ENCODE results near the gene SMIM36. TPM values are rescaled to one million over a fixed set of nuclear protein-coding genes. Genes with fewer than 3 reads are reported as not detected.
A peak's percentile ranks its signal among the peaks of the same experiment; 100 is the strongest.

Gene SMIM36
- total RNA-seq, 2 experiments from 2014 or later = not detected

GRCh38 chr17:55418369-55419268 lies 92.6 kb downstream of the SMIM36 start:
- H3K27me3 Mint-ChIP-seq = peaks cover 12% of the 10 kb centered on the region
- peaks cover 54% of the 10 kb centered on the region for H3K36me3 Mint-ChIP-seq
- H3K4me1 Mint-ChIP-seq = peaks cover 69% of the 10 kb centered on the region
- ATAC-seq (no peak), DNase-seq (no peak)
- H3K9me3 Mint-ChIP-seq (ENCODE audit: low read depth) = no peaks in the 10 kb centered on the region
- peak overlapping the region; percentile 93 for H3K4me3 Mint-ChIP-seq
- CTCF ChIA-PET = interaction anchor here (0.8 to 1.2 kb wide), 2 partner anchors 13 to 97 kb away, joined by 3 to 5 read pairs; no protein-coding TSS in a partner anchor
- H3K27ac Mint-ChIP-seq = peak overlapping the region; percentile 99

- CTCF ChIA-PET = interaction anchor here (1.0 kb wide), 1 partner anchor 61 kb away, joined by 4 read pairs; no protein-coding TSS in a partner anchor
- ATAC-seq (no peak), DNase-seq (no peak)
- Mint-ChIP-seq H3K4me3 (no peak overlapping the region), H3K4me1 (peaks cover 71% of the 10 kb centered on the region), H3K27ac (no peak overlapping the region), H3K36me3 (peaks cover 61% of the 10 kb centered on the region), H3K9me3 (ENCODE audit: low read depth) (no peaks in the 10 kb centered on the region), H3K27me3 (peaks cover 3% of the 10 kb centered on the region)
Measured at GRCh38 chr17:55417411-55418268, 93.6 kb downstream of the SMIM36 start.

DNA sequence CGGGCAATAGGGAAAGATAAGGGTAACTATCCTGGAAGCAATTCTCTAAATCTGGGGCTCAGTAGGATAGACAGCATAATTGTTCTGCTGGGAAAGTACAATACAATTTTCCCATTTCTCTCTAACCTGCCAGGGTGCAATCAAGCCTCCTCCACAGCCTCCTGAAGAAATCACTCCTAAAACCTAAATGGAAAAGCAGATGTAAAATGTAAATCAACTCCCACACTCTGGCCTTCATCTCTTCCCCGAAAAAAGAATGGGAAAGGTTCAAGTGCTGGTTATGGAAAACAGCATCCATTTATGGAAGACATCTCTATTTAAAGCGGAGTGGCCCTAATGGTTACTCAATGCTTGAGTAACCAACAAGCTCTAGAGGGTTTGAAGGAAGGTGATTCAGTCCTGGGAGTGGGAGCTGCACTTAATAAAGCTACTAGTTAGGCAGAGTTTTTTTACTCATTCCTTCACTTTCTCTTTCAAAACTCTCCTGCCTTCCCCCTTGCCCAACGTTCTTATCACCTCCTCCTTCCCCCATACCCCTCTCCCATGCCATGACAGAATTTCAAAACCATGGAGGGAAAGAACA lies 94.7 kb downstream of the SMIM36 start:
- peaks cover 69% of the 10 kb centered on the region for H3K36me3 Mint-ChIP-seq
- H3K27me3 Mint-ChIP-seq = no peaks in the 10 kb centered on the region
- ATAC-seq (no peak), DNase-seq (no peak)
- H3K27ac Mint-ChIP-seq = peak overlapping the region; percentile 16
- no peak overlapping the region for H3K4me3 Mint-ChIP-seq
- no peaks in the 10 kb centered on the region for H3K9me3 Mint-ChIP-seq (ENCODE audit: low read depth)
- CTCF ChIA-PET = interaction anchor here (1.0 kb wide), 1 partner anchor 60 kb away, joined by 4 read pairs; no protein-coding TSS in a partner anchor
- H3K4me1 Mint-ChIP-seq = peaks cover 69% of the 10 kb centered on the region

- Mint-ChIP-seq H3K36me3 (peaks cover 74% of the 10 kb centered on the region), H3K4me3 (no peak overlapping the region), H3K9me3 (ENCODE audit: low read depth) (no peaks in the 10 kb centered on the region), H3K27ac (no peak overlapping the region), H3K4me1 (peaks cover 69% of the 10 kb centered on the region), H3K27me3 (no peaks in the 10 kb centered on the region)
- CTCF ChIA-PET = no interaction called here
- DNase-seq (no peak), ATAC-seq (no peak)
Measured at GRCh38 chr17:55416000-55416399, 95.3 kb downstream of the SMIM36 start.

GRCh38 chr17:55414983-55415382 lies 96.3 kb downstream of the SMIM36 start:
- CTCF ChIA-PET = no interaction called here
- peak overlapping the region; percentile 85 for H3K27ac Mint-ChIP-seq
- ATAC-seq = no peak

GRCh38 chr17:55413825-55414489 lies 97.3 kb downstream of the SMIM36 start:
- CTCF ChIA-PET = no interaction called here
- DNase-seq (peak; percentile 59), ATAC-seq (peak; percentile 75)
- Mint-ChIP-seq H3K4me1 (peaks cover 55% of the 10 kb centered on the region), H3K9me3 (ENCODE audit: low read depth) (no peaks in the 10 kb centered on the region), H3K36me3 (peaks cover 78% of the 10 kb centered on the region), H3K27me3 (no peaks in the 10 kb centered on the region), H3K27ac (peak overlapping the region; percentile 85), H3K4me3 (peak overlapping the region; percentile 51)

More at GRCh38 chr17:55414983-55415382, 96.3 kb downstream of the SMIM36 start:
- Mint-ChIP-seq H3K27me3 (no peaks in the 10 kb centered on the region), H3K36me3 (peaks cover 79% of the 10 kb centered on the region), H3K4me3 (peak overlapping the region; percentile 33), H3K4me1 (peaks cover 65% of the 10 kb centered on the region), H3K9me3 (ENCODE audit: low read depth) (no peaks in the 10 kb centered on the region)
- no peak for DNase-seq

DNA sequence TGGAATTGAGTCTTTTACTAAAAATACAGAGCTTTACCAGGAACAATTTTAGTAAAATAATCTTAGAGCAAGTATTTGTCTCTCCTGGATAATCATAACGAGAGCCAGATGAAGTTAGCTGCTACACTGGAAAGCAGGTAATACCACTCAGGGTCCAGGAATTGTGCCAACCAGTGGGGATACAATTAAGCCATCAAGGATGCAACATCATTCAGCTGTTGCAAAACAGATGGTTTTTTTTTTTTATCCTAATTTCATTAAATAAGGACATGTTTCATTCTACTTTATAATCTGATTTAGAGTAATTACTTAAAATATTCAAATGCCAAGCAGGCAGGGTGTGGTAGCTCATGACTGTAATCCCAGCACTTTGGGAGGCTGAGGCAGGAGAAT lies 99.8 kb downstream of the SMIM36 start:
- ATAC-seq (no peak), DNase-seq (no peak)
- Mint-ChIP-seq H3K27me3 (no peaks in the 10 kb centered on the region), H3K4me1 (peaks cover 31% of the 10 kb centered on the region), H3K9me3 (ENCODE audit: low read depth) (no peaks in the 10 kb centered on the region), H3K4me3 (no peak overlapping the region), H3K27ac (no peak overlapping the region), H3K36me3 (peaks cover 71% of the 10 kb centered on the region)
- CTCF ChIA-PET = interaction anchor here (1.7 kb wide), 1 partner anchor 103 kb away, joined by 7 read pairs; no protein-coding TSS in a partner anchor

DNA sequence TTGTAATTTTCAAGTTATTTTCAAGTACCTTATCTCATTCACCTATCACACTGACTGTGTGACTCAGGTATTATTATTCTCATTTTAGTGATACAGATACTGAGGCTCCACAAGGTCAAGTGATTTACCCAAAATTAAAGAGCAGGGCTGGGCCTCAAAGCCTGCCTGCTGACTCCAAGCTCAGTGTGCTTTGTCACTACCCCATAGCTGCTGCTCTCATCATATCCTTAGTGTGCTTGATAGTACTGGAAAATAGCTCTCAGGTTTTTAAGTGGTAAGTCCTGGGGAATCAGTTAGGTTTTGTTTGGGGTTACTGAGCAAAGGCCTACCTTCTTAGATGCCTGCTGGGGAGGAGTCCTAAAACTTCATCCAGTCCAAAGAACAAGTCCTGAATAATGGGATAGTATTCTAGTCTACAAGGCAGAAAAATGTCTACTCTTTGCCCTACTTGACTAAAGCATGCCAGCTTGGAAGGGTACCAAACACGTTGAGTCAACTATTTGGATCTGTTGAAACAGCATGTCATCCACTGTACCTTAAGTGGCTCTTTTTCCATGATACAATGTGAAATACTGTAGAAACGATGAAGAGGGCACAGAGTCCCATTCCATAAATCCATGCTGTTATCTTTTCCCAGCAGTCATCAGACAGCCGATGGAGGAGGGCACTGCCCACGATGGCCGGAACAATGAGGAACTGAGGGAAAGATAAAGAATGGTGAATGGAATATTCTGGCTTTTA lies 100.4 kb downstream of the SMIM36 start:
- DNase-seq (no peak), ATAC-seq (no peak)
- Mint-ChIP-seq H3K4me3 (no peak overlapping the region), H3K27ac (no peak overlapping the region), H3K36me3 (peaks cover 72% of the 10 kb centered on the region), H3K27me3 (no peaks in the 10 kb centered on the region), H3K4me1 (peaks cover 25% of the 10 kb centered on the region), H3K9me3 (ENCODE audit: low read depth) (no peaks in the 10 kb centered on the region)
- CTCF ChIA-PET = interaction anchor here (1.0 to 1.7 kb wide), 2 partner anchors 62 to 103 kb away, joined by 3 to 7 read pairs; no protein-coding TSS in a partner anchor

DNA sequence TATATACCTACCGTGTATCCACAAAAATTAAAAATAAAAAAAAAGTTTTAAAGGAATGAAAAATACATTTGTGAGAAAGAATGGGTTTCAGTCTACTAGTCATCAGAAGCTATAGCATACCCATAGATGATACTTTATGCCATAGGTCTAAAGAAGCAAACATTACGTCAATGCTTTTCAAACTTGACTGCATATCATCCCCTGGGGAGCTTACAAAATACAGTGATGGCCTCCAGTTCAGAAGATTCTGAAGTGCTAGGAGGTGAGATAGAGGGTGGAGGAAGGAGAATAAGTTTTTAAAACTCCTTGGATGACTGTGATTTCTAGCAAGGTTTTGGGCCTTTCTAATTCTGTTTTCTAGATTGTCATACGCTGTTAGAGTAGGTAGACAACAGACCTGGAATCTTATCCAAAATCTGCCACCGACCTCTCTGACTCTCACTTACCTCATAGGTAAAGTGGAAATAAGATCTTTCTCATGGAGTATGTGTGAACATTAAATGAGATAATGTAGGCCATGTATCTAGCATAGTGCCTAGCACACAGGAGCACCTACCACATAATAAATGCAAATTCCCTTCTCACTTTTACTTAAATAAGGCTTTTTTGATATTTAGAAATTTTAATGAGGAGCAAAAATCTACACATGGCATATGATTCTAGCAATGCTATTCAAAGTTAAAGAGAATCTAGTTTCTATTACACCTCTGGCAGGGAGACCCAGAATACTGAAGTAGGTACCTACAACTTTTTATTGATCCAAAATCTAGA lies 102.0 kb downstream of the SMIM36 start:
- no peak overlapping the region for H3K27ac Mint-ChIP-seq
- ATAC-seq = no peak
- H3K4me3 Mint-ChIP-seq = no peak overlapping the region
- peaks cover 12% of the 10 kb centered on the region for H3K4me1 Mint-ChIP-seq
- no peaks in the 10 kb centered on the region for H3K27me3 Mint-ChIP-seq
- CTCF ChIA-PET = no interaction called here
- H3K36me3 Mint-ChIP-seq = peaks cover 71% of the 10 kb centered on the region
- no peaks in the 10 kb centered on the region for H3K9me3 Mint-ChIP-seq (ENCODE audit: low read depth)
- no peak for DNase-seq

DNA sequence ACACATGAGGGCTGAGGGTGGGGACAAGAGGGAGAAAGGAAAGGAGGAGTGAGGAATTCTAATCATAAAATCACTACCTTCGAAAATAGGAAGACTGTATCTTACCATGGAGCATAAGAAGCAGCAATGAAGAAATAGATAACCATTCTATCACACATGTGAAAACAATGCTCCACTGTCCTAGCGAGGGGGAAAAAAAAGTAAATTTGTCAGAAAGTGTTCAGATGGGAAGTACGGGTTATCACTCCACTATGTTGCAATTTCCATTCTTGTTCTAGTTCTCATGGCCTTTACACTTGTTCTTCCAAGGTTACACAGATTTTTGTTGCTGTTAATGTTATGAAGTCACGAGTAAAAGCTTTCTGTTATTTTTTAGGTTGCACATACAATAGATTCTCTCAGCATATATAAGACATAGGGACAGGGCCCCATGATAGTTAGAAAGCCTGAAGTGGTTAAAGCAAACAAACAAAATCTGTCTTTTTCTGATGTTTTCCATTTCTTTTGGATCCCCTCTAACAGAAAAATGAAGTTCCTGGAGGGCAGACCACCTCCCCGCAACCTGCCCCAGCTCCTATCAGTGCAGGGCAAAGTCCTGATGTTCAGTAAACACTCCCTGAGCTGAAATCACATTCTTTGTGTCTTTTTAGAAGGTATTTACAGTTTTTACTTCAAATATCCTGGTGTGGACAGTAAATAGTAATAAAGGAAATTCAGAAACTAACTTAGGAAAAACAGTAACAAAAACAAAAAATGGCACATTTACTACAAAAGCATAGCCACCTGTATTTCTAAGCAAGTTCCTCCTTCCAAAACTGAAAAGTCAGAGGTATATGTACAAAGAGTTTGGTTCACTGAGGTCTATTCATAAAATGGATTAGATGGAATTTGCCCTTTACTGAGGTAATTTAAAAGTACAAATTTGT lies 103.3 kb downstream of the SMIM36 start:
- Mint-ChIP-seq H3K4me1 (peaks cover 2% of the 10 kb centered on the region), H3K36me3 (peaks cover 64% of the 10 kb centered on the region), H3K9me3 (ENCODE audit: low read depth) (no peaks in the 10 kb centered on the region), H3K4me3 (no peak overlapping the region), H3K27me3 (no peaks in the 10 kb centered on the region), H3K27ac (no peak overlapping the region)
- DNase-seq = no peak
- CTCF ChIA-PET = no interaction called here
- ATAC-seq = no peak

GRCh38 chr17:55405600-55405999 lies 105.7 kb downstream of the SMIM36 start:
- H3K4me1 Mint-ChIP-seq = no peaks in the 10 kb centered on the region
- no peak for DNase-seq
- CTCF ChIA-PET = interaction anchor here (0.9 kb wide), 1 partner anchor 14 kb away, joined by 3 read pairs; no protein-coding TSS in a partner anchor
- H3K4me3 Mint-ChIP-seq = no peak overlapping the region
- H3K36me3 Mint-ChIP-seq = peaks cover 58% of the 10 kb centered on the region
- H3K9me3 Mint-ChIP-seq (ENCODE audit: low read depth) = no peaks in the 10 kb centered on the region
- no peak overlapping the region for H3K27ac Mint-ChIP-seq
- H3K27me3 Mint-ChIP-seq = no peaks in the 10 kb centered on the region
- no peak for ATAC-seq
